Measurements from ENCODE around the gene ANGEL2. TPM values are rescaled to one million over a fixed set of nuclear protein-coding genes. Genes with fewer than 3 reads are reported as not detected.

The ANGEL2 gene
- total RNA-seq, 2 donors from 2014 or later, result 55.8 to 60.4 TPM

GRCh38 chr1:213057264-213058059, 41.8 kb upstream of the ANGEL2 start:
- DNase-seq, result no peak
- Histone ChIP-seq H3K9me3 (ENCODE audit: control insufficient read depth, low read length) (peaks cover 16% of the 10 kb centered on the region), H3K4me3 (ENCODE audit: low read length) (no peak overlapping the region), H3K9ac (ENCODE audit: extremely low read depth, low read length, poor library complexity, severe bottlenecking) (no peak overlapping the region), H3K27ac (ENCODE audit: low read depth, low read length) (no peak overlapping the region), H3K36me3 (ENCODE audit: control insufficient read depth, insufficient read depth, low read length) (peaks cover 5% of the 10 kb centered on the region), H3K27me3 (ENCODE audit: control insufficient read depth, insufficient read depth, low read length, poor library complexity, severe bottlenecking) (no peaks in the 10 kb centered on the region), H3K4me1 (ENCODE audit: control insufficient read depth, insufficient read depth, low read length) (peaks cover 5% of the 10 kb centered on the region)
- peaks cover 9% of the 10 kb centered on the region for H3K9me3 Mint-ChIP-seq
- H3K4me1 Mint-ChIP-seq, result peaks cover 14% of the 10 kb centered on the region
- H3K27ac Mint-ChIP-seq, result no peak overlapping the region
- no peak for TF ChIP-seq CTCF (conservative IDR thresholded peaks at IDR 0.05)
- H3K4me3 Mint-ChIP-seq, result no peak overlapping the region
- 89 to 100% methylated on average over 1 to 3 of the region's 5 CpGs for WGBS, 2 experiments (ENCODE audit: insufficient coverage in 1 of 2, insufficient read length in 1 of 2)
- peaks cover 8% of the 10 kb centered on the region for H3K36me3 Mint-ChIP-seq (ENCODE audit: low read depth)
- no peaks in the 10 kb centered on the region for H3K27me3 Mint-ChIP-seq (ENCODE audit: insufficient read depth)

GRCh38 chr1:213055767-213056166, 40.1 kb upstream of the ANGEL2 start:
- Histone ChIP-seq H3K4me3 (ENCODE audit: low read length) (no peak overlapping the region), H3K9ac (ENCODE audit: extremely low read depth, low read length, poor library complexity, severe bottlenecking) (no peak overlapping the region), H3K27ac (ENCODE audit: low read depth, low read length) (no peak overlapping the region), H3K27me3 (ENCODE audit: control insufficient read depth, insufficient read depth, low read length, poor library complexity, severe bottlenecking) (no peaks in the 10 kb centered on the region), H3K4me1 (ENCODE audit: control insufficient read depth, insufficient read depth, low read length) (peaks cover 5% of the 10 kb centered on the region), H3K36me3 (ENCODE audit: control insufficient read depth, insufficient read depth, low read length) (no peaks in the 10 kb centered on the region), H3K9me3 (ENCODE audit: control insufficient read depth, low read length) (peaks cover 17% of the 10 kb centered on the region)
- TF ChIP-seq CTCF (conservative IDR thresholded peaks at IDR 0.05), result no peak
- Mint-ChIP-seq H3K27me3 (ENCODE audit: insufficient read depth) (no peaks in the 10 kb centered on the region), H3K9me3 (peaks cover 9% of the 10 kb centered on the region), H3K4me1 (peaks cover 17% of the 10 kb centered on the region), H3K27ac (no peak overlapping the region), H3K36me3 (ENCODE audit: low read depth) (peaks cover 8% of the 10 kb centered on the region), H3K4me3 (no peak overlapping the region)
- 92 to 100% methylated on average over 2 to 3 of the region's 3 CpGs for WGBS, 2 experiments (ENCODE audit: insufficient coverage in 1 of 2, insufficient read length in 1 of 2)
- no peak for DNase-seq

- H3K4me3 ChIP-seq (ENCODE audit: low read length), result no peak overlapping the region
- Mint-ChIP-seq H3K36me3 (ENCODE audit: low read depth) (peaks cover 8% of the 10 kb centered on the region), H3K27me3 (ENCODE audit: insufficient read depth) (no peaks in the 10 kb centered on the region), H3K4me1 (peaks cover 21% of the 10 kb centered on the region), H3K27ac (no peak overlapping the region), H3K4me3 (no peak overlapping the region), H3K9me3 (peaks cover 9% of the 10 kb centered on the region)
- no peak overlapping the region for H3K27ac ChIP-seq (ENCODE audit: low read depth, low read length)
- H3K4me1 ChIP-seq (ENCODE audit: control insufficient read depth, insufficient read depth, low read length), result no peaks in the 10 kb centered on the region
- no peaks in the 10 kb centered on the region for H3K27me3 ChIP-seq (ENCODE audit: control insufficient read depth, insufficient read depth, low read length, poor library complexity, severe bottlenecking)
- DNase-seq, result no peak
- no peak overlapping the region for H3K9ac ChIP-seq (ENCODE audit: extremely low read depth, low read length, poor library complexity, severe bottlenecking)
- H3K36me3 ChIP-seq (ENCODE audit: control insufficient read depth, insufficient read depth, low read length), result no peaks in the 10 kb centered on the region
- no peak for TF ChIP-seq CTCF (conservative IDR thresholded peaks at IDR 0.05)
- H3K9me3 ChIP-seq (ENCODE audit: control insufficient read depth, low read length), result peaks cover 20% of the 10 kb centered on the region
Measured at GRCh38 chr1:213054733-213055591, 39.3 kb upstream of the ANGEL2 start.

Data from endodermal cell (in vitro differentiated cells).